ENCODE measurements around the gene SAMD13.

The SAMD13 gene

GRCh38 chr1:84339503-84339902 is 38.0 kb downstream of the SAMD13 start:
- no peaks in the 10 kb centered on the region for H3K27me3 ChIP-seq (ENCODE audit: insufficient read depth, poor library complexity, severe bottlenecking)
- no peak overlapping the region for H3K4me3 ChIP-seq (replicated peaks; ENCODE audit: insufficient read depth, low read length)
- no peak for DNase-seq (ENCODE audit: low read depth in 1 of 2, low spot score in 1 of 2)
- H3K27ac ChIP-seq (replicated peaks) = no peak overlapping the region
- TF ChIP-seq POLR2AphosphoS5 (IDR thresholded peaks at IDR 0.05; ENCODE audit: low read depth) (no peak), GABPA (IDR thresholded peaks at IDR 0.05; ENCODE audit: low read depth) (no peak), SPI1 (IDR thresholded peaks at IDR 0.05; ENCODE audit: borderline replicate concordance, low read depth) (no peak), CTCF (IDR thresholded peaks at IDR 0.05; ENCODE audit: insufficient read depth, low read length) (no peak)
- TF ChIP-seq, protein P1, sequence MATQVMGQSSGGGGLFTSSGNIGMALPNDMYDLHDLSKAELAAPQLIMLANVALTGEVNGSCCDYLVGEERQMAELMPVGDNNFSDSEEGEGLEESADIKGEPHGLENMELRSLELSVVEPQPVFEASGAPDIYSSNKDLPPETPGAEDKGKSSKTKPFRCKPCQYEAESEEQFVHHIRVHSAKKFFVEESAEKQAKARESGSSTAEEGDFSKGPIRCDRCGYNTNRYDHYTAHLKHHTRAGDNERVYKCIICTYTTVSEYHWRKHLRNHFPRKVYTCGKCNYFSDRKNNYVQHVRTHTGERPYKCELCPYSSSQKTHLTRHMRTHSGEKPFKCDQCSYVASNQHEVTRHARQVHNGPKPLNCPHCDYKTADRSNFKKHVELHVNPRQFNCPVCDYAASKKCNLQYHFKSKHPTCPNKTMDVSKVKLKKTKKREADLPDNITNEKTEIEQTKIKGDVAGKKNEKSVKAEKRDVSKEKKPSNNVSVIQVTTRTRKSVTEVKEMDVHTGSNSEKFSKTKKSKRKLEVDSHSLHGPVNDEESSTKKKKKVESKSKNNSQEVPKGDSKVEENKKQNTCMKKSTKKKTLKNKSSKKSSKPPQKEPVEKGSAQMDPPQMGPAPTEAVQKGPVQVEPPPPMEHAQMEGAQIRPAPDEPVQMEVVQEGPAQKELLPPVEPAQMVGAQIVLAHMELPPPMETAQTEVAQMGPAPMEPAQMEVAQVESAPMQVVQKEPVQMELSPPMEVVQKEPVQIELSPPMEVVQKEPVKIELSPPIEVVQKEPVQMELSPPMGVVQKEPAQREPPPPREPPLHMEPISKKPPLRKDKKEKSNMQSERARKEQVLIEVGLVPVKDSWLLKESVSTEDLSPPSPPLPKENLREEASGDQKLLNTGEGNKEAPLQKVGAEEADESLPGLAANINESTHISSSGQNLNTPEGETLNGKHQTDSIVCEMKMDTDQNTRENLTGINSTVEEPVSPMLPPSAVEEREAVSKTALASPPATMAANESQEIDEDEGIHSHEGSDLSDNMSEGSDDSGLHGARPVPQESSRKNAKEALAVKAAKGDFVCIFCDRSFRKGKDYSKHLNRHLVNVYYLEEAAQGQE (IDR thresholded peaks at IDR 0.05; ENCODE audit: insufficient replicate concordance, low read depth) = no peak

- DNase-seq (ENCODE audit: low read depth in 1 of 2, low spot score in 1 of 2) = peak in 1 of 2 experiments; percentile 1
- Histone ChIP-seq H3K4me3 (replicated peaks; ENCODE audit: insufficient read depth, low read length) (no peak overlapping the region), H3K27ac (replicated peaks) (no peak overlapping the region), H3K27me3 (ENCODE audit: insufficient read depth, poor library complexity, severe bottlenecking) (no peaks in the 10 kb centered on the region)
- TF ChIP-seq GABPA (IDR thresholded peaks at IDR 0.05; ENCODE audit: low read depth) (no peak), CTCF (IDR thresholded peaks at IDR 0.05; ENCODE audit: insufficient read depth, low read length) (no peak), POLR2AphosphoS5 (IDR thresholded peaks at IDR 0.05; ENCODE audit: low read depth) (no peak), SPI1 (IDR thresholded peaks at IDR 0.05; ENCODE audit: borderline replicate concordance, low read depth) (no peak)
- TF ChIP-seq, protein P1 (IDR thresholded peaks at IDR 0.05; ENCODE audit: insufficient replicate concordance, low read depth) = no peak
These were observed 42.8 kb downstream of the SAMD13 start for GRCh38 chr1:84344286-84344685.

DNA sequence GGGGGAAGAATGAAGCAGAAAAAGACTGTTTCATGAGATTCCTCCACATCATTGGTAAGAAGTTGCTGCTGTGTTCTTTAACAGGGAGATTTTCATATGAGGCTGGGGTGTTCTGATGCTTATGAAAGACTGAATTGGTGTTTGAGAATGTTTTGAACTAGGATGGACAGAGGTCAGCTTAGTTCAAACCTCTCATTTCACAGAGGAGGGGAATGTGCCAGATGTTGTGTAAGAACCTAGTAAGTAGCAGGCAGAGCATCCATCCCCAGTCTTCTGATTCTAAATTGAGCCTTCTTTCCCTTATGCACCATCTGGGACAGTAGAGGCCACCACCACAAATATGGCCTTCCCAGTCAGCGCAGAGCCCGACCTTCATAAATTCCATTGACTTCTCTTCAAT is 43.7 kb downstream of the SAMD13 start:
- Histone ChIP-seq H3K27me3 (ENCODE audit: insufficient read depth, poor library complexity, severe bottlenecking) (no peaks in the 10 kb centered on the region), H3K4me3 (replicated peaks; ENCODE audit: insufficient read depth, low read length) (no peak overlapping the region), H3K27ac (replicated peaks) (no peak overlapping the region)
- TF ChIP-seq GABPA (IDR thresholded peaks at IDR 0.05; ENCODE audit: low read depth) = no peak
- DNase-seq (ENCODE audit: low read depth in 1 of 2, low spot score in 1 of 2) = no peak

- no peak for DNase-seq (ENCODE audit: low read depth in 1 of 2, low spot score in 1 of 2)
- no peak overlapping the region for H3K4me3 ChIP-seq (replicated peaks; ENCODE audit: insufficient read depth, low read length)
- H3K27ac ChIP-seq (replicated peaks) = no peak overlapping the region
- H3K27me3 ChIP-seq (ENCODE audit: insufficient read depth, poor library complexity, severe bottlenecking) = no peaks in the 10 kb centered on the region
- no peak for TF ChIP-seq POLR2AphosphoS5 (IDR thresholded peaks at IDR 0.05; ENCODE audit: low read depth)
- TF ChIP-seq GABPA (IDR thresholded peaks at IDR 0.05; ENCODE audit: low read depth) = no peak
- no peak for TF ChIP-seq CTCF (IDR thresholded peaks at IDR 0.05; ENCODE audit: insufficient read depth, low read length)
- TF ChIP-seq, protein P1 (IDR thresholded peaks at IDR 0.05; ENCODE audit: insufficient replicate concordance, low read depth) = no peak
- no peak for TF ChIP-seq SPI1 (IDR thresholded peaks at IDR 0.05; ENCODE audit: borderline replicate concordance, low read depth)
These were observed 45.9 kb downstream of the SAMD13 start for GRCh38 chr1:84347271-84347931.
